Measurements from ENCODE around the gene HTRA2. TPM values are rescaled to one million over a fixed set of nuclear protein-coding genes. Genes with fewer than 3 reads are reported as not detected.
A peak's percentile ranks its signal among the peaks of the same experiment; 100 is the strongest.

HTRA2 gene
- polyA plus RNA-seq, 1 donor: 28.2 TPM

DNA sequence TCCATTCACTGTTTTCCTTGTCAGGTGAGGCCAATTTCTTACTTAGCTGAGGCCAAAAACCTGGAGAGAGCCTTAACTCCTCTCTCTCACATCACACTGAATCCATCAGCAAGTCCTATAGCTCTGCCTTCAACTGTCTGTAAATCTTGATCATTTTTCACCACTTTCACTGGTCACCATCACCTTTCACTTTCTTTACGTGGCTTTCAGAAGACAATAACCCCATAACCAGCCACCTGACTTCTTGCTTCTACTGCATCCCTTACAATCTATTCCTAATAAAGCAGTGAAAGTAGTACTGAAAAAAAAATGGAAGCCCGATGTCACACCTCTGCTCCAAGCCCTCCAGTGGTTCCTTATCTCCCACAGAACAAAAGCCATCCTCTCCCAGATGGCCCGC lies 16.3 kb downstream of the HTRA2 start:
- H3K4me1 ChIP-seq (ENCODE audit: control insufficient read depth, insufficient read depth, low read length): peaks cover 14% of the 10 kb centered on the region
- no peak for DNase-seq
- no peak overlapping the region for H3K27ac ChIP-seq (ENCODE audit: low read length)
- WGBS (ENCODE audit: insufficient coverage, low lambda C conversion rate): 81% methylated on average over 3 of the region's 3 CpGs
- peaks cover 6% of the 10 kb centered on the region for H3K9me3 ChIP-seq (ENCODE audit: control insufficient read depth, low read depth, low read length)
- H3K27me3 ChIP-seq (ENCODE audit: control insufficient read depth, insufficient read depth, low read length): peaks cover 46% of the 10 kb centered on the region
- H3K4me3 ChIP-seq (ENCODE audit: low read length): no peak overlapping the region
- no peaks in the 10 kb centered on the region for H3K36me3 ChIP-seq (ENCODE audit: control insufficient read depth, insufficient read depth, low read length)

- H3K4me3 ChIP-seq (ENCODE audit: low read length): peak overlapping the region; percentile 28
- 80% methylated on average over 1 of the region's 26 CpGs for WGBS (ENCODE audit: insufficient coverage, low lambda C conversion rate)
- peaks cover 14% of the 10 kb centered on the region for H3K4me1 ChIP-seq (ENCODE audit: control insufficient read depth, insufficient read depth, low read length)
- H3K9me3 ChIP-seq (ENCODE audit: control insufficient read depth, low read depth, low read length): peaks cover 6% of the 10 kb centered on the region
- no peaks in the 10 kb centered on the region for H3K36me3 ChIP-seq (ENCODE audit: control insufficient read depth, insufficient read depth, low read length)
- H3K27ac ChIP-seq (ENCODE audit: low read length): no peak overlapping the region
- no peak for DNase-seq
- H3K27me3 ChIP-seq (ENCODE audit: control insufficient read depth, insufficient read depth, low read length): peaks cover 69% of the 10 kb centered on the region
Measured at GRCh38 chr2:74548285-74548899, 18.7 kb downstream of the HTRA2 start.

DNA sequence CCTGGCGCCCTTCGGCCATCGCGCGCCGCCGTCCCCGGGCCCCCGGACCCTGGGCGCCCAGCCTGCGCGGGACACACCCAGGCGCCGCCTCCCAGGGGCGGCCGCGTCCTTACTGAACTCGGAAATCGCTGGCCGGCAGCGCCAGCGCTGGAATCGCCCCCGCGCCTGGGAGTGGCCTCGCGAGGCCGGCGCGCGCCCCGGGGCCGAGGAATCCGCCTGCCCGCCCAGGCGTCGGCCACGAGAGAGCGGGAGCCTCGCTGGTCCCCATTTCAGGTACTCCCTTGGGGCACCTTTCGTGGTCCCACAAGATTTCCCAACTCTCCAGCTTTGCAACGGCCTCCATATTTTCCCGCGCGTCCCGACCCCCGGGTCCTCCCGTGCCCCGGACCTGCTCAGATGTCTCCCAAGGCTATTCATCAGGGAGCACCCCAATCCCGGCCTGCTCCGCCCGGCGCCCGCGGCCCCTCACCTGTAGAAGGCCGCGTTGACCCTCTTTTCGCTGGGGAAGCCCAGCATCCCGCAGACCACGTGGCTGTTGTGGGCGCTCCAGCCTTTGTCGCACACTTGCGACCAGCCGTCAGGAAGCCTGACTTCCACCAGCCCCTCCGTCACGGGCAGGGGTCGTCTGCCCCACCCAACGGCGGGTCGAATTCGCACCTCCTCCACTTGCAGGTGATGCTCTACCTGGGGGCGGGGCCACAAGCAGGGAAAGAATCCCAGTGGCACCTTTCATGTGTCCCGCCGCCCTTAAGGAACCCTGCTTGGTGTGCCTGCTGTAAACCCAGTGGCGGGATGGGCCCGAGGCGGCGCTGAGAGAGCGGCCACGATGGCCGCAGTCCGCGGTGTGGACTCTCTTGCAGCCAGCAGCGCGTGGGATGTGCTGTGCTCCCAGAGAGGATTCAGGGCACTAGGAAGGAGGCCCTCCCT lies 19.4 kb downstream of the HTRA2 start:
- Histone ChIP-seq H3K36me3 (ENCODE audit: control insufficient read depth, insufficient read depth, low read length) (no peaks in the 10 kb centered on the region), H3K27ac (ENCODE audit: low read length) (no peak overlapping the region), H3K9me3 (ENCODE audit: control insufficient read depth, low read depth, low read length) (peaks cover 6% of the 10 kb centered on the region), H3K4me3 (ENCODE audit: low read length) (peak overlapping the region; percentile 54), H3K4me1 (ENCODE audit: control insufficient read depth, insufficient read depth, low read length) (peaks cover 14% of the 10 kb centered on the region), H3K27me3 (ENCODE audit: control insufficient read depth, insufficient read depth, low read length) (peaks cover 76% of the 10 kb centered on the region)
- no CpG with 5 or more reads among the region's 85 CpGs for WGBS (ENCODE audit: insufficient coverage, low lambda C conversion rate)
- DNase-seq: peak; percentile 48 to 81

GRCh38 chr2:74550231-74550630 lies 20.5 kb downstream of the HTRA2 start:
- no peak for DNase-seq
- H3K27ac ChIP-seq (ENCODE audit: low read length): no peak overlapping the region
- peaks cover 86% of the 10 kb centered on the region for H3K27me3 ChIP-seq (ENCODE audit: control insufficient read depth, insufficient read depth, low read length)
- no peak overlapping the region for H3K4me3 ChIP-seq (ENCODE audit: low read length)
- H3K9me3 ChIP-seq (ENCODE audit: control insufficient read depth, low read depth, low read length): peaks cover 14% of the 10 kb centered on the region
- H3K4me1 ChIP-seq (ENCODE audit: control insufficient read depth, insufficient read depth, low read length): peaks cover 14% of the 10 kb centered on the region
- no peaks in the 10 kb centered on the region for H3K36me3 ChIP-seq (ENCODE audit: control insufficient read depth, insufficient read depth, low read length)
- WGBS (ENCODE audit: insufficient coverage, low lambda C conversion rate): 100% methylated on average over 1 of the region's 7 CpGs

DNA sequence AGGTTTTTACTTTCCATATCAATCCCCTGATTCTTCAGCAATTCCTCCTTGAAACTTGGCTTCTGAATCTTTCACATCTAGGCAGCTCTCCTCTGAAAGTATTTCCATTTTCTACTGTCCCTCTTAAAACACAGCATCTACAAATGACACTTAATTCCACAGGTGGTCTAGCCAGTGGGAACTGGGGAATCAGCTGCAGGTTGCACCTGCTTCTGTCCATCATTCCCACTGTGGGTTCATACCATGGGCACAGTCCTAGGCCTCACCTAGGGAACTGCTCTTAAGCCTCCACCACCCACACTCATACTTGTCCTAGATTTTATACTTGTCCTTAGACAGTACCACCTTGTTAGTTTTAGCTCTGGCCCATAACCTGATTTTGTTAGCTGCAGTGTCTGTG lies 21.8 kb downstream of the HTRA2 start:
- no peak overlapping the region for H3K27ac ChIP-seq (ENCODE audit: low read length)
- peaks cover 92% of the 10 kb centered on the region for H3K27me3 ChIP-seq (ENCODE audit: control insufficient read depth, insufficient read depth, low read length)
- DNase-seq: no peak
- H3K4me3 ChIP-seq (ENCODE audit: low read length): no peak overlapping the region
- H3K36me3 ChIP-seq (ENCODE audit: control insufficient read depth, insufficient read depth, low read length): no peaks in the 10 kb centered on the region
- H3K4me1 ChIP-seq (ENCODE audit: control insufficient read depth, insufficient read depth, low read length): peaks cover 14% of the 10 kb centered on the region
- H3K9me3 ChIP-seq (ENCODE audit: control insufficient read depth, low read depth, low read length): peaks cover 15% of the 10 kb centered on the region

DNA sequence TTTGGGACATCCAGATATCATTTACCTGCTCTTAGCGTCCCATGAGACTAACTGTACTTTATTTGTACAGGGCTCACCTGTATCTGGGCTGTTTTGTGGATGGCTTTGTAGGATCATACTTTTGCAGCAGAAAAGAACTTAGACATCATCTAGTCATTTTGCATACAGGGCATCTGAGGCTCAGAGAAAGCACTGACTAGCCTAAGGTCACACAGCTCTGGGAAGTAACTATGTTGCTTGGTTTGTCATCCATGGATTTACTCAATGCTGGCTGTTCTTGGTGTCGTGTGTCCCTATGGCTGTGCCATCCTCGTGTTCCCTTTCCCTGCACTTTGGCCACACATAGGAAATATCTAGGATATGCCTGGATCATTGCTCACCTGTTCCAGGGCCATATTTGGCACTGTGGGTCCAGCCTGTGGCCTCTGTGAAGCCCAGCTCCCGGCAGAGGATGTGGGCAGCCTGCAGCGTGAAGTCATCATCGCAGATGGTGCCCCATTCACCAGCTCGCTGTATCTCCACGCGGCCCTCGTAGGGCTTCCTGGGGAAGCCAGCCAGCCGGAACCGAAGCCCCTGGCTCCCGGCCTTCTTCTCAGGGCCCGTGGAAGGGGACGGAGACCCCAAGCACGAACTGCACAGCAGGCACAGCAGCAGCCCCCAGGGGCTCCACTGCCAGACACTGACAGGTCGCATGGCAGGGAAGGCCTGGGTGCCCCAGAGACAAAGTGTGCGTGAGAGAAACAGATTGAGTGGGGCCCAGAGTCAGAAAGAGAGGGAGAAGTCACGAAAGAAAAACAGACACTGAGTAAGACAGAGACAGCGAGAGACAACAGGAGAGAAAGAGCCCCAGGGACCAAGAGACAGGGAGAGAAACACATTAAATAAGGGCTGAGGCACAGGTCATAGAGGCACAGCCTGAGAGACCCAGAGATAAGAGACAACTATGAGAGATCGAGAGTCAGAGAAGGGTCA lies 22.5 kb downstream of the HTRA2 start:
- H3K27me3 ChIP-seq (ENCODE audit: control insufficient read depth, insufficient read depth, low read length): peaks cover 92% of the 10 kb centered on the region
- H3K27ac ChIP-seq (ENCODE audit: low read length): no peak overlapping the region
- no peak overlapping the region for H3K4me3 ChIP-seq (ENCODE audit: low read length)
- no peaks in the 10 kb centered on the region for H3K36me3 ChIP-seq (ENCODE audit: control insufficient read depth, insufficient read depth, low read length)
- H3K9me3 ChIP-seq (ENCODE audit: control insufficient read depth, low read depth, low read length): peaks cover 15% of the 10 kb centered on the region
- DNase-seq: no peak
- peaks cover 14% of the 10 kb centered on the region for H3K4me1 ChIP-seq (ENCODE audit: control insufficient read depth, insufficient read depth, low read length)
- WGBS (ENCODE audit: insufficient coverage, low lambda C conversion rate): 72% methylated on average over 5 of the region's 21 CpGs

- Histone ChIP-seq H3K4me3 (ENCODE audit: low read length) (peak overlapping the region; percentile 82), H3K9me3 (ENCODE audit: control insufficient read depth, low read depth, low read length) (peaks cover 15% of the 10 kb centered on the region), H3K4me1 (ENCODE audit: control insufficient read depth, insufficient read depth, low read length) (peaks cover 14% of the 10 kb centered on the region), H3K27ac (ENCODE audit: low read length) (no peak overlapping the region), H3K36me3 (ENCODE audit: control insufficient read depth, insufficient read depth, low read length) (no peaks in the 10 kb centered on the region), H3K27me3 (ENCODE audit: control insufficient read depth, insufficient read depth, low read length) (peaks cover 92% of the 10 kb centered on the region)
- peak in 1 of 2 donors; percentile 40 for DNase-seq
- WGBS (ENCODE audit: insufficient coverage, low lambda C conversion rate): 67% methylated on average over 1 of the region's 27 CpGs
Measured at GRCh38 chr2:74552914-74553811, 23.4 kb downstream of the HTRA2 start.

DNA sequence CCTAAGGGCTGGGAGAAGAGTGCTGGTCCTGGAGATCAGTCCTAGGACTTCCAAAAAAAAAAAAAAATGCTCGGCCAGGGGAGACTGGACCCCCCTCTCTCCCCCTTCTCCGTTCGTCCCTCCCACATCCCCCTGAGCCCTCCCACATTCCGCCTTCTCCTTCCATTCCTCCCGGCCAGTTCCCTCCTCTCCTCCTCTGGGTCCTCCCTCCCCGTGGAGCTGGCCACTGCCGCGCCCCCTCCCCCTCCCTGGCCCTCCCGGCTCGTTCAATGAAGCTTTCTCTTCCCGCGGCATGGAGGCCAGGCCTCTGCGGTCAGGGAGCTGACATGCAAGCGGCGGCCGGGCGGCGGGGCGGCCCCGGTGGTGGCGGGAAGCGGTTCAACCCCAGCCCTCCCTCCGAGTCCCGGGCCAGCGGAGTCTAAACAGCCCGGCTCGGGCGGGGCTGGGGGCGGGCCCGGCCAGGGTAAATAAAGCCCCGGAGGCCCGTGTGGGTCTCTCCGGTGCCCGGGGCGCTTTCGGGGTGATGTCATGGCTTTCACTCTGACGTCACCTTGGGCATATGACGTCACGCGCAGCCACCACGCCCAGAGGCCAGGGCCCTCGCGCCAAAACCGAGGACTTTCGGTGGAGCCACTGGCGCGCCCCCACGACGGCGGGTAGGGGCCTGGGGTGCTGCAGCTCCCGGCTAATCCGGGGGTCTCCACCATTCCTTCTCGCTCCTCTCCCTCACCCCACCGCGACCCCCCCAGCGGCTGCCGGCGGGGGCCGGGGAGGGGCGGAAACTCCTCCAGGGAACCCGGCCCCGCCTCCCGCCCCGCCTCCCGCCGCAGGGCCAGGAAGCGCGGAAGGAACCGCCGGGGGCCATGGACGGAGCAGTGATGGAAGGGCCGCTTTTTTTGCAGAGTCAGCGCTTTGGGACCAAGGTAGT lies 24.4 kb downstream of the HTRA2 start, which contains the start of the genes DOK1 and LOXL3:
DOK1 (plus strand) TSS at position 829 of the 928 bp plus-strand sequence; CDS start at position 864, 35 bp downstream.
LOXL3 (minus strand) TSS at position 51 of the 928 bp plus-strand sequence. CDS start 1,308 bp downstream, outside the sequence.
- DNase-seq: peak; percentile 66 to 78
- Histone ChIP-seq H3K4me3 (ENCODE audit: low read length) (peak within 1 kb of the TSS; percentile 82), H3K27me3 (ENCODE audit: control insufficient read depth, insufficient read depth, low read length) (peaks cover 96% of the 10 kb centered on the region), H3K4me1 (ENCODE audit: control insufficient read depth, insufficient read depth, low read length) (peaks cover 9% of the 10 kb centered on the region), H3K9me3 (ENCODE audit: control insufficient read depth, low read depth, low read length) (peaks cover 15% of the 10 kb centered on the region), H3K27ac (ENCODE audit: low read length) (peak within 1 kb of the TSS; percentile 45), H3K36me3 (ENCODE audit: control insufficient read depth, insufficient read depth, low read length) (no peaks in the 10 kb centered on the region)
- WGBS (ENCODE audit: insufficient coverage, low lambda C conversion rate): no CpG with 5 or more reads among the region's 73 CpGs
